GM04504 (cell line): Measurements from ENCODE around the gene CIC.
A peak's percentile ranks its signal among the peaks of the same experiment; 100 is the strongest.

ENCODE experiments used
- DNase-seq: peaks from one replicate; pipeline ENCODE4 v3.0.0-alpha.2; 2012; ENCODE audit warnings: low read depth

Gene CIC

DNA sequence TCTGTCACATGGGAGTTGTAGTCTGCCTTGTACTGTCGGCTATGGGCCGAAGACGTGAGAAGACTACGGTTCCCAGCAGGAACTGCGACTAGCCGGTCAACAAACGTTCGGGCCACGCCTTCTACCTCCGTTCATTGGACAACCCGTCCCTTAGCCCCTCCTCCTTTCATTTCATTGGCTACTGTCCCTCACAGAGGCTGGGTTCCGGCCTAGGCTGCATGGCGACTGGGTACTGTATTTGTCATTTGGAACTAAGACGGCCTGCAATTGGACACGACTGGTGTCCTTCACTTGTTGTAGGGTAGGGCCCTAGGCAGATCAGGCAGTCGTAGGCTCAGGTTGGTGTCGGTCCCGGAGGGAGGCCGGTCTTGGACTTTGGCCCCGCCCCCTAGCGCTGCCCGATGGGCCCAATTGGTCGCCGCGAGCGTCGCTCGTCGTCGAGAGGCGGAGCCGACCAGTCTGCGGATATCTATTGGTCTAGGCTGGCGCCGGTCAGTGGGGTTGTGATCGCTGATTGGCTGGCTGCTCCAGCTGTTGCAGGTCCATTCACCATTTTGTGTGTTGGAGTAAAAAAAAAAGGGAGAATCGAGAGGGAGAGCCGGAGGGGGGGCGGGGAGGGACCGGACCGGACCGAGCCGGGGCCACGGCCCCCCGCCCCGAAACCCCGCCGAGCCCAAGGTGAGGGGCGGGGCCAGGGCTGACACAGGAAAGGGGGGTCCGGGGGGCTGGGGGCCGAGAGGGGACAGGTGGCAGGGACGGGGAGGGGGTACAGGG lies at the start of gene CIC:
Gene CIC, plus strand, starts transcription at position 549 of the 774 bp plus-strand sequence. CDS start 2,532 bp downstream, outside the sequence.
- DNase-seq, result peak; percentile 100

- peak; percentile 94 for DNase-seq
Observed at GRCh38 chr19:42219812-42220750, 49.0 kb upstream of the CIC start, which contains the start of gene ZNF526. Gene ZNF526, plus strand, starts transcription at chr19:42220312. Its CDS starts 4,092 bp downstream, at chr19:42224404.

GRCh38 chr19:42220751-42221097 lies 48.3 kb upstream of the CIC start:
- no peak for DNase-seq

DNA sequence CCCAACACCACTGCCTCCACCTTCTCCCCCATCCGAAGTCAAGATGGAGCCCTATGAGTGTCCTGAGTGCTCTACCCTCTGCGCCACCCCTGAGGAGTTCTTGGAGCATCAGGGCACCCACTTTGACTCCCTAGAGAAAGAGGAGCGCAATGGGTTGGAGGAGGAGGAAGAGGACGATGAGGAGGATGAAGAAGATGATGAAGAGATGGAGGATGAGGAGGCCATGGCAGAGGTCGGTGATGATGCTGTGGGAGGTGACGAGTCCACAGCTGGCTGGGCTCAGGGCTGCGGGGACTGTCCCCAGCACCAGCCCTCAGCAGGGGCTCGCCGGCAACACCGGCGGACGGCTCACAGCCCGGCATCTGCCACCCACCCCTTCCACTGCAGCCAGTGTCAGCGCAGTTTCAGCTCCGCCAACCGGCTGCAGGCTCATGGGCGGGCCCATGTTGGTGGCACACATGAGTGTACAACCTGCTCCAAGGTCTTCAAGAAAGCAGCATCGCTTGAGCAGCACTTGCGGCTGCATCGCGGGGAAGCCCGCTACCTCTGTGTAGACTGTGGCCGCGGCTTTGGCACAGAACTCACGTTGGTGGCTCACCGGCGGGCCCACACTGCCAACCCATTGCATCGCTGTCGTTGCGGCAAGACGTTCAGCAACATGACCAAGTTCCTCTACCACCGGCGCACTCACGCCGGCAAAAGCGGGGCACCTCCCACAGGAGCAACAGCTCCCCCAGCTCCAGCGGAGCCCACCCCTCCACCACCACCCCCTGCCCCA lies 43.9 kb upstream of the CIC start:
- DNase-seq, result no peak

DNA sequence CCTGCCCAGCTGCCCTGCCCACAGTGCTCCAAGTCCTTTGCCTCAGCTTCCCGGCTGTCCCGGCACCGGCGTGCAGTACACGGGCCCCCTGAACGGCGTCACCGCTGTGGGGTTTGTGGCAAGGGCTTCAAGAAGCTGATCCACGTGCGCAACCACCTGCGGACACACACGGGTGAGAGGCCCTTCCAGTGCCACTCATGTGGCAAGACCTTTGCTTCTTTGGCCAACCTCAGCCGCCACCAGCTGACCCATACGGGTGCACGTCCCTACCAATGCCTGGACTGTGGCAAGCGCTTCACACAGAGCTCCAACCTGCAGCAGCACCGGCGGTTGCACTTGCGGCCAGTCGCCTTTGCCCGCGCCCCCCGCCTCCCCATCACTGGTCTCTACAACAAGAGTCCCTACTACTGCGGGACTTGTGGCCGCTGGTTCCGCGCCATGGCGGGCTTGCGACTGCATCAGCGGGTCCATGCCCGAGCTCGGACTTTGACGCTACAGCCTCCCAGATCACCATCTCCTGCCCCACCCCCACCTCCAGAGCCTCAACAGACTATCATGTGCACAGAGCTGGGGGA lies 43.2 kb upstream of the CIC start:
- DNase-seq, result no peak

DNA sequence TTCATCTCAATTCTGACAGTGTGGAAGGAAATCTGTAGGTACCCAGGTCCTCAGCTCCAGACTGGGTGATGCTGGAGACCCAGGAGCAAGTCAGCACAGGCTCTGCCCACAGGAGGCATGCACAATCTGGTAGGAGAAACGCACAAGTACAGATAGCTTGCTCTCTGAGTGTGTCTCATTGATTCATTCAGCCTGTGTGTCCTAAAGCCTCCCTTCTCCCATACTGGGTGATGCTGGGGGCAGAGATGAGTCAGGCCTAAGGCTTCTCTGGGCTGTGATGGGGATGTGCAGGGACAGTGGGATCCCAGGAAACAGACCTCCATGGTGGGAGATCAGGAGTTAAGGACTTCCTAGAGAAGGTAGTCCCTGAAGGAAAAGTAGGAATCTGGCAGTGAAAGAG lies 42.2 kb upstream of the CIC start:
- no peak for DNase-seq

- DNase-seq, result no peak
Observed at GRCh38 chr19:42228641-42229040, 40.4 kb upstream of the CIC start.

GRCh38 chr19:42229301-42229854 lies 39.7 kb upstream of the CIC start:
- DNase-seq, result no peak

GRCh38 chr19:42229855-42230351 lies 39.1 kb upstream of the CIC start:
- DNase-seq, result no peak

DNA sequence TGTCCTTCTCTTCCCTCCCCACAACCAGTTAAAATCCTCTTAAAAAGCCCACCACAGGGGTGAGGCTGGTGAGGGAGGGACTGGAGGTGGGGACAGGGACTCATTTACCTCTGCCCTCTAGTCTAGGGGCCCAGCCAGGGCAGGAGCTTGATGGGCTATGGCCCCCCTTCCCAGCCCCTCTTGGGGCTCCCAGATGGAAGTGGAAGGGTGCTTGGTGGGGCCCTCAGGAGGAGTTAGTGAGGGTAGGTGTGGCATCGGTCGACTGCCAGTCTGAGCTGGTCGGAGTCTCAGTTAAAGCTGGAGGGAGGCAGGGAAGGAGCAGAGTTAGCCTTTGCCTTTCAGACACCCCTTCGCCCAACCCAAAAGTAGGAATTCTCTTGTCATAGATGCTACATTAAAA lies 38.5 kb upstream of the CIC start:
- no peak for DNase-seq

DNA sequence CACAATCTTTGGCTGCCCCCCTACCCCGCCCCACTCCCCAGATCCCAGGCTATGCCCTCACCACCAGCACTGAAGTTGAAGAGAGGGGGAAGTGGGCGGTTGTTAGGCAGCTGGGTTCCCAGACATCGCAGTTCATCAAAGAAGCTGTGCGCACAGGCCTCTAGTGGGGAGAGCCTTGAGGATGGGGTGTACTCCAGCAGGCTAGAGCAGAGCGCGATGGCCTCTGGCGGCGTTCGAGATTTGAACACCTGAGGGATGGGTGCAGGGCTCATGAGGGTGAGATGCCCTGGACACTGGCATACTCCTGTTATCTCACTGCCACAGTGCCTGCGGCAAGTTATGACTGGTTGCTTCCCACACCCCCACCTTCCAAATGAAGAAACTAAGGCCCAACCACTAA lies 36.6 kb upstream of the CIC start:
- DNase-seq, result no peak

DNA sequence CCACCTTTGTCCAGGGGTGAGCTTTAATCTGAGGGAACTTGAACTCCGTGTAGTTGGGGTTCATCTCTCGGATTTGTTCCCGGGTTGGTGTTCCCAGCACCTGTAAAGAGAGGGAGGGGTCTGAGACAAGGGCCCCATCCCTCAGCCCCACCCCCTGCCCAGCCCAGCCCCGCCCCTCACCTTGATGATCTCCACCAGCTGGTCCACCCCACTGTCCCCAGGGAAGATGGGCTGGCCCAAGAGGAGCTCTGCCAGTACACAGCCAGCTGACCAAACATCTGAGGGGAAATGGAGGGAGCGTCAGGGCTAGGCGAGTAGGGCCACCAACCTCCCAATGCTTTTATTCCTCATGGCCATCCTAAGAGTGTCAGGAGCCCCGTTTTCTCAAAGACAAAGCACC lies 35.9 kb upstream of the CIC start:
- DNase-seq, result no peak

- no peak for DNase-seq
Observed at GRCh38 chr19:42233678-42234292, 35.3 kb upstream of the CIC start.

DNA sequence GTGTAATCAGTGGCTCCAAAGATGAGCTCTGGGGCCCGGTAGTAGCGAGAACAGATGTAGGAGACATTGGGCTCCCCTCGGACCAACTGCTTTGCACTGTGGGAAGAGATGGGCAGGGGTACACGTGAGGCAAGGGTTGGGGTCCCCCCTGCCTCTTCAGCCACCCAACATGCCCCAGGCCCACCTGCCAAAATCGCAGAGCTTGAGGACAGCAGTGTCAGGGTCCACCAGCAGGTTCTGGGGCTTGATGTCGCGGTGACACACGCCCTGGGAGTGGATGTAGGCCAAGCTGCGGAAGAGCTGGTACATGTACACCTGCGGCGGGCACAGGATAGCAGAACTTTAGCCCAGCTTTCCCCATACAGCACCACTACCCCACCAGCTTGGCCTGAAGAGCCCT lies 34.7 kb upstream of the CIC start:
- DNase-seq, result no peak

DNA sequence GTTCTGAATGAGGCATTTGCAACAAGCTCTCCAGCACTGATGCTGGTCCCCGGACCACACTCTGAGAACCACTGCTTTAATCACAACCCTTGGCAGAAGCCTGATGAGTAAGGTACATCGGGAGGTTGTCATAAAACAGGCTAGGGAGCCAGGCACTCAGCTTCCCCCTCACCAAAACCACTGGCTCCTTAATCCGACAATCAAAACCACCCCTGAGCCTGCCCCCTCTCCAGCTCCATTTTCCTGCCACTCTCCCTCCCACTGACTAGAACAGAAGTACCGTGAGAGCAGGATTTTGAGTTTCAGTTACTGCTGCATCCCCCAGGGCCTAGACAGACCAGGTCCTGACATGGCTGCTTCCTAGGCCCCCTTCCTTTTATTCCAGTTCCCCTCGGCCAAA lies 33.9 kb upstream of the CIC start:
- no peak for DNase-seq

GRCh38 chr19:42239544-42240220 lies 29.4 kb upstream of the CIC start:
- DNase-seq, result no peak

GRCh38 chr19:42241279-42241678 lies 27.8 kb upstream of the CIC start:
- DNase-seq, result no peak

GRCh38 chr19:42242069-42242511 lies 27.0 kb upstream of the CIC start:
- DNase-seq, result no peak

GRCh38 chr19:42242512-42243409 lies 26.3 kb upstream of the CIC start, which contains the start of gene GSK3A:
Gene GSK3A, minus strand, starts transcription at chr19:42242602. Its CDS starts 137 bp downstream, at chr19:42242465.
- peak; percentile 99 for DNase-seq
